ENCODE data around the gene PSME4. TPM values are rescaled to one million over a fixed set of nuclear protein-coding genes. Genes with fewer than 3 reads are reported as not detected.

Gene PSME4
- total and polyA plus RNA-seq, 2 of the 13 experiments (the other 11 are each of a cell fraction or from before 2014, with no cell fraction given) = 52.1 to 77.8 TPM

Small RNA genes within 50 kb of the gene (microRNA-seq; reads per million reads assigned to microRNA genes)
- gene MIR3682 = 0.68 reads per million

Small RNA genes within 50 kb of the gene (small RNA-seq; reads per million reads assigned to genes)
- gene MIR3682 (ENCODE audit: insufficient read depth in 2 of 3, insufficient read length in 3 of 3, low read depth in 2 of 3, low replicate concordance in 1 of 3) = 0 to 2.9 (median 0) reads per million in 3 experiments

Other genes with a start within 250 kb of the PSME4 start
- gene CHAC2, start 203.2 kb downstream of the PSME4 start, total RNA-seq (2016; rRNA removed; fragmentation: Illumina TruSeq; extraction: Trizol) = 10.7 and 15.5 TPM in 2 replicates
- 1.1 and 1.7 TPM in 2 replicates for gene CHAC2, start 203.2 kb downstream of the PSME4 start, polyA plus RNA-seq (2011; rRNA removed)
- gene ASB3, start 184.0 kb downstream of the PSME4 start, total RNA-seq (2016; rRNA removed; fragmentation: Illumina TruSeq; extraction: Trizol) = 40.1 and 48.2 TPM in 2 replicates
- gene ASB3, start 184.0 kb downstream of the PSME4 start, polyA plus RNA-seq (2011; rRNA removed) = 29.8 and 41.8 TPM in 2 replicates
- 66.7 and 88.4 TPM in 2 replicates for gene ERLEC1, start 183.9 kb downstream of the PSME4 start, total RNA-seq (2016; rRNA removed; fragmentation: Illumina TruSeq; extraction: Trizol)
- 58.1 and 87.3 TPM in 2 replicates for gene ERLEC1, start 183.9 kb downstream of the PSME4 start, polyA plus RNA-seq (2011; rRNA removed)
- gene GPR75, start 111.0 kb downstream of the PSME4 start, total RNA-seq (2016; rRNA removed; fragmentation: Illumina TruSeq; extraction: Trizol) = 2.4 and 3.3 TPM in 2 replicates
- gene GPR75, start 111.0 kb downstream of the PSME4 start, polyA plus RNA-seq (2011; rRNA removed) = 3.9 and 4.1 TPM in 2 replicates
- gene ACYP2, start 144.6 kb upstream of the PSME4 start, total RNA-seq (2016; rRNA removed; fragmentation: Illumina TruSeq; extraction: Trizol) = 12.3 and 16.2 TPM in 2 replicates
- 10.9 and 12.7 TPM in 2 replicates for gene ACYP2, start 144.6 kb upstream of the PSME4 start, polyA plus RNA-seq (2011; rRNA removed)

Measured in HepG2 (cell line).